Ishikawa (cell line): Measurements from ENCODE around the gene CXCR4.

ENCODE experiments used
- EP300 ChIP-seq: IDR thresholded peaks from 2 replicates; pipeline ENCODE4 v1.6.1; 2012; ENCODE audit warnings: borderline replicate concordance
- FOXM1 ChIP-seq: IDR thresholded peaks from 2 replicates; pipeline ENCODE4 v1.6.1; 2012; ENCODE audit warnings: low read depth, borderline replicate concordance
- REST ChIP-seq: IDR thresholded peaks from 2 replicates; pipeline ENCODE4 v1.6.1; 2012; ENCODE audit warnings: low read depth, mild to moderate bottlenecking
- USF1 ChIP-seq: IDR thresholded peaks from 2 replicates; pipeline ENCODE4 v1.6.1; 2012

- TF ChIP-seq FOXM1 = no peak
- TF ChIP-seq REST = no peak
- TF ChIP-seq USF1 = no peak
- TF ChIP-seq EP300 = no peak
These were observed 9.4 kb upstream of the CXCR4 start for GRCh38 chr2:136127356-136127755.
